Fibroblast of lung (primary cell): Measurements from ENCODE around the gene SMARCAL1.

Experiments
- EZH2 ChIP-seq: IDR thresholded peaks from 2 replicates; pipeline ENCODE4 v1.5.1; 2012; ENCODE audit warnings: low read length, control low read depth, mild to moderate bottlenecking; ENCODE audit errors: missing control alignments
- TF ChIP-seq, protein P1 (sequence below), 2 donors: IDR thresholded peaks in 1 of 2; conservative IDR thresholded peaks in 1 of 2; 1 replicate in 1 of 2; 2 replicates in 1 of 2; pipeline ENCODE4 v1.5.1; 2011 to 2012; ENCODE audit warnings: low read length in 2 of 2, control low read depth in 1 of 2, inconsistent platforms in 1 of 2, low read depth in 1 of 2, mild to moderate bottlenecking in 1 of 2

- TF ChIP-seq, protein P1, sequence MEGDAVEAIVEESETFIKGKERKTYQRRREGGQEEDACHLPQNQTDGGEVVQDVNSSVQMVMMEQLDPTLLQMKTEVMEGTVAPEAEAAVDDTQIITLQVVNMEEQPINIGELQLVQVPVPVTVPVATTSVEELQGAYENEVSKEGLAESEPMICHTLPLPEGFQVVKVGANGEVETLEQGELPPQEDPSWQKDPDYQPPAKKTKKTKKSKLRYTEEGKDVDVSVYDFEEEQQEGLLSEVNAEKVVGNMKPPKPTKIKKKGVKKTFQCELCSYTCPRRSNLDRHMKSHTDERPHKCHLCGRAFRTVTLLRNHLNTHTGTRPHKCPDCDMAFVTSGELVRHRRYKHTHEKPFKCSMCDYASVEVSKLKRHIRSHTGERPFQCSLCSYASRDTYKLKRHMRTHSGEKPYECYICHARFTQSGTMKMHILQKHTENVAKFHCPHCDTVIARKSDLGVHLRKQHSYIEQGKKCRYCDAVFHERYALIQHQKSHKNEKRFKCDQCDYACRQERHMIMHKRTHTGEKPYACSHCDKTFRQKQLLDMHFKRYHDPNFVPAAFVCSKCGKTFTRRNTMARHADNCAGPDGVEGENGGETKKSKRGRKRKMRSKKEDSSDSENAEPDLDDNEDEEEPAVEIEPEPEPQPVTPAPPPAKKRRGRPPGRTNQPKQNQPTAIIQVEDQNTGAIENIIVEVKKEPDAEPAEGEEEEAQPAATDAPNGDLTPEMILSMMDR (conservative IDR thresholded peaks at IDR 0.05 in 1 of 2, IDR thresholded peaks at IDR 0.05 in 1 of 2; ENCODE audit: low read depth in 1 of 2, low read length in 2 of 2) = no peak
- no peak for TF ChIP-seq EZH2
Measured at GRCh38 chr2:216507220-216508160, 95.2 kb downstream of the SMARCAL1 start.
